WERI-Rb-1 (cell line): ENCODE data around the gene TPRN.

ENCODE experiments used
- DNase-seq: peaks from one replicate; pipeline ENCODE4 v3.0.0-alpha.2; 2020
- H3K27ac ChIP-seq: fragments of 250-450 bp; sonication (Bioruptor Pico); 2 replicates; pipeline ENCODE4 v1.5.1; 2020; ENCODE audit warnings: mild to moderate bottlenecking, moderate library complexity
- H3K27me3 ChIP-seq: fragments of 250-450 bp; sonication (Bioruptor Pico); 2 replicates; pipeline ENCODE4 v1.5.1; 2021; ENCODE audit warnings: mild to moderate bottlenecking, low read depth, moderate library complexity; ENCODE audit not compliant: insufficient read depth, severe bottlenecking
- H3K36me3 ChIP-seq: fragments of 250-450 bp; sonication (Bioruptor Pico); 2 replicates; pipeline ENCODE4 v1.5.1; 2020; ENCODE audit warnings: mild to moderate bottlenecking, moderate library complexity
- H3K4me3 ChIP-seq: 2 replicates; pipeline ENCODE4 v1.5.1; 2011; ENCODE audit warnings: low read depth, mild to moderate bottlenecking, control low read depth, low read length
- H3K9me3 ChIP-seq: fragments of 250-450 bp; sonication (Bioruptor Pico); 2 replicates; pipeline ENCODE4 v1.5.1; 2021; ENCODE audit warnings: mild to moderate bottlenecking, moderate library complexity; ENCODE audit not compliant: severe bottlenecking
- TF ChIP-seq, protein P1 (sequence below): IDR thresholded peaks from 2 replicates; pipeline ENCODE4 v1.5.1; 2011; ENCODE audit warnings: low read depth, mild to moderate bottlenecking, control low read depth, inconsistent platforms, low read length

The TPRN gene

DNA sequence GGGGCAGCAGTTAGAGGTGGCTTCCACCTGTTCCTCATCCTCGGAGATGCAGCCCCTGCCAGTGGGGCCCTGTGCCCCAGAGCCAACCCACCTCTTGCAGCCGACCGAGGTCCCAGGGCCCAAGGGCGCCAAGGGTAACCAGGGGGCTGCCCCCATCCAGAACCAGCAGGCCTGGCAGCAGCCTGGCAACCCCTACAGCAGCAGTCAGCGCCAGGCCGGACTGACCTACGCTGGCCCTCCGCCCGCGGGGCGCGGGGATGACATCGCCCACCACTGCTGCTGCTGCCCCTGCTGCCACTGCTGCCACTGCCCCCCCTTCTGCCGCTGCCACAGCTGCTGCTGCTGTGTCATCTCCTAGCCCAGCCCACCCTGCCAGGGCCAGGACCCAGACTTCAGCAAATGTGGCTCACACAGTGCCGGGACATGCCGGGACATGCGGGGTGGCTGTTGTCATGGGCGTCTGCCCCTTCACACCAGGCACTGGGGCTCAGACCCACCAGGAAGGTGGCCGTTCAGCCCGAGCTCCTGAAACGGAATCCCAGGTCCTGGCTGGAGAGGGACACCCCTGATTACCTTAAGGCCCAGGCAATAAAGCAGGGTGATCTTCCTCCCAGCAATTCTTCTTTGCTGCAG lies 25.3 kb upstream of the TPRN start:
- TF ChIP-seq, protein P1, sequence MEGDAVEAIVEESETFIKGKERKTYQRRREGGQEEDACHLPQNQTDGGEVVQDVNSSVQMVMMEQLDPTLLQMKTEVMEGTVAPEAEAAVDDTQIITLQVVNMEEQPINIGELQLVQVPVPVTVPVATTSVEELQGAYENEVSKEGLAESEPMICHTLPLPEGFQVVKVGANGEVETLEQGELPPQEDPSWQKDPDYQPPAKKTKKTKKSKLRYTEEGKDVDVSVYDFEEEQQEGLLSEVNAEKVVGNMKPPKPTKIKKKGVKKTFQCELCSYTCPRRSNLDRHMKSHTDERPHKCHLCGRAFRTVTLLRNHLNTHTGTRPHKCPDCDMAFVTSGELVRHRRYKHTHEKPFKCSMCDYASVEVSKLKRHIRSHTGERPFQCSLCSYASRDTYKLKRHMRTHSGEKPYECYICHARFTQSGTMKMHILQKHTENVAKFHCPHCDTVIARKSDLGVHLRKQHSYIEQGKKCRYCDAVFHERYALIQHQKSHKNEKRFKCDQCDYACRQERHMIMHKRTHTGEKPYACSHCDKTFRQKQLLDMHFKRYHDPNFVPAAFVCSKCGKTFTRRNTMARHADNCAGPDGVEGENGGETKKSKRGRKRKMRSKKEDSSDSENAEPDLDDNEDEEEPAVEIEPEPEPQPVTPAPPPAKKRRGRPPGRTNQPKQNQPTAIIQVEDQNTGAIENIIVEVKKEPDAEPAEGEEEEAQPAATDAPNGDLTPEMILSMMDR = no peak
- H3K9me3 ChIP-seq = no peaks in the 10 kb centered on the region
- DNase-seq = no peak
- no peak overlapping the region for H3K27ac ChIP-seq
- no peaks in the 10 kb centered on the region for H3K36me3 ChIP-seq
- no peak overlapping the region for H3K4me3 ChIP-seq
- no peaks in the 10 kb centered on the region for H3K27me3 ChIP-seq

DNA sequence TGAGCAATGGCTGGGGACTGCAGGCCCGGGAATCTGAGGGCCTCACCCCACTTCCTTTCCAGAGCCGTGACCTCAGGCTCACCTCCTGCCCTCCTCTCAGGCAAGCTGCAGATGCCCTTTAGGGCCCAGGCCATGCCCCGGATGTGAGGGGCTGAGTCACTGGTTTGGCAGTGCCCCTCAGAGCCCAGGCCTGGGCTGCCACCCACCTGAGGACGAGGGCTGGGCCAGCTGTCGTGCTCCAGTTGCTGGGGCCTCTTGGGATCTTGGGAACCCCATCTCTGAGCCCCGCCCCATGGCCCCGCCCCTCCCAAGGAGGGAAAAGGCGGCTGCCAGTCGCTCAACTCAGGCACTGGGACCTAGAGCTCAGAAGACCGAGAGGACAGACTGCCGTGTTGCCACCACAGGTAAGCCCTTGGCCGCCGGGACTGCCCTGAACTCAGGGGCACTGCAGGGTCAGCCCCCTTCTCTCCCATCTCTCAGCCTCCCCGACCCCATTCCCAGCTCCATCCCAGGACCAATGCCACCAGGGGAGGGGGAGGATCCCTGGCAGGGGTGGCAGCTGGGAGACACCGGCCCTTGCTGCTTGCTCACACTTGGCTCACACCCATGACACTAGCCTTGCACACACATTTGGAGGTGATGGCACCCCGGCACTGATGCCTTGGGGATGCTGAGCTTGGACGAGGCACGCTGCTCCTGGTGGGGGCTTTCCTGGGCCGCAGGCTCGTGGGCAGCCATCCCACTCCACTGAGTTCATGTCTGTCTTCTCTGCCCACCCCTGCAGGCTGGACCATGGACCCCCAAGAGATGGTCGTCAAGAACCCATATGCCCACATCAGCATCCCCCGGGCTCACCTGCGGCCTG lies 24.5 kb upstream of the TPRN start, which contains the start of gene CYSRT1:
Gene CYSRT1, plus strand, starts transcription at position 345 of the 865 bp plus-strand sequence. Its CDS starts 448 bp downstream, at position 793.
- no peak for DNase-seq
- TF ChIP-seq, protein P1 = no peak
- Histone ChIP-seq H3K27me3 (no peaks in the 10 kb centered on the region), H3K4me3 (peak within 1 kb of the TSS; percentile 66), H3K27ac (no peak within 1 kb of the TSS), H3K9me3 (no peaks in the 10 kb centered on the region), H3K36me3 (no peaks in the 10 kb centered on the region)

DNA sequence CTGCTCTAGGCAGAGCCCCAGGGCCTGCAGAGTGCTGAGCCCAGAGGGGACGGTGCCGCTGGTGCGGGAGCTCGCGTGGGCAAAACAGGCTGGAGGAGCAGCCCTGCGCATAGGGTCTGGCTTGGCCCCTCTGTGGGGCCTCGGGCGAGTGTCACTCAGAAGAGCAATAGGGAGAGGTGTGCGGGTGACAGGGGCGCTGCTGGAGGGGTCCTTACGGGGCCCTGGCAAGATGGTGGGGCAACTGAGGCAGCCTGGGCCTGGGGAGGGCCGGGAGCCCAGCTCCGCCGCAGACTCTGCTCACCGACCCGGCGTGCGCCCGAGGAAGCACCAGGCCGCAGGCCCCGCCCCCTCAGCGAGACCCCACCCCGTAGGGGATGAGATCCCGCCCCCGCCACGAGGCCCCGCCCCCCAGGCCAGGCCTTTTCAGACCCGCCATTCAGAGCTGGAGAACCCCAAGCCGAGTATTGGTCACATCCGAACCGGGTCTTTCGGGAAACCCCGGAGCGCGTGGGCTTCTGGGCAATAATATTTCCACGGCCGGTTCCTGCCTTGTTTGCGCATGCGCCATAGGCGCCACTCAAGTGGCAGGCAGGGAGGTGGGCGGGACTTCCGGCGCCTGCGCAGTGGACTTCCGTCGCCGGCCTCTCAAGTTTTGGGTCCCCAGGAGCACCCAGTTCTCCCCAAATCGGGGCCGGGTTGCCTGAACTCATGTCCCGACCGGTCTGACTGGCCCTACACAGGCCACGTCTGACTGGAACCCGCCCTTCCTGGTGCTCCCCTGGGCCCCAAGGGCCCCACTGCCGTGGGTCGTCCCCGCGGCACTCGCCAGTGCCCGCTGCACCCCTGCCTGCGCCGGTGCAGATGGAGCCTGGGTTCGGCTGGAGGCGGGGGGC lies 22.8 kb upstream of the TPRN start:
- Histone ChIP-seq H3K4me3 (peak overlapping the region; percentile 66), H3K27me3 (no peaks in the 10 kb centered on the region), H3K36me3 (no peaks in the 10 kb centered on the region), H3K27ac (peak overlapping the region; percentile 51), H3K9me3 (no peaks in the 10 kb centered on the region)
- DNase-seq = peak; percentile 93
- TF ChIP-seq, protein P1 = no peak

DNA sequence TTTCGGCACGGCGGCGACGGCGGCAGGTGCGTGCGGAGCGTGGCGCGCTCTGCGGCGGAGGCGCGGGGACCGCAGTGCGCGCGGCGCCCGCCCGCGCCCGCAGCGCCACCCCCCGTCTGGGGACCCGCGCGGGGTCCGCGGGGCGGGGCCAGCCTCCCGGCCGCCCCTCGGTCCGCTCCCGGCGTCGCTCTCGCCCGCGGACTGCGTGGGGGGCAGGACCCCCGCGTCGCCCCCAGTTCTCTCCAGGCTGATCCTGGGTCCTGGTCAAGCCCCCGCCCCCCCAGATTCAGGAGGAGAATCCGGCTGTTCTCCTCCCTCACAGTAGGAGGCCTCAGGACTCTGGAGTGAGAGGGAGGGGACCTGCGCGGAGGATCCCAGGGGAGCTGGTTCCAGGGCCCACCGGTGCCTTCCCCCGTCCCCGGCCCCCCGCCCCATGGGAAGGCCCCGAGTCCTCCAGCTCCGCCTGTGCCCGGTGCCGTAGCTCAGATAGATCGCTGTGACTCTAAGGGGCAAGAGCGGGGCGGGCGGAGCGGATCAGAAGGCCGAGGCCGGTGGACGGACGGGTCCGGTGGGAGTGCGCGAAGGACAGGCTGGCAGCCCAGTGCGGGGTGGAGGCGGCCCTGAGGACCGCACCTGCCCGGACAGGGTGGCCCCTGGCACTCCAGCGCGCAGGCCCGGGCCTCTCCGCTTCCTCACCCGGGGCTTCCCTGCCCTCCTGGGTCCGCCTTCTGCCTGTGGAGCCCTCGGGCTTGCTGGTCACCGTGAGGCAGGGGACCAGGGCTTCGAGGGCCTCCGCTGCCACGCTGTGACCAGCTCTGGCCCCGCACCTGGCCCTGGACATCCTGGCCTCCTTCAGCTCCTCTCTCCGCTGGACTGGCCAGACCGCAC lies 21.9 kb upstream of the TPRN start, which contains the start of gene RNF208:
Gene RNF208, minus strand, starts transcription at position 51 of the 888 bp plus-strand sequence. CDS start 1,028 bp downstream, outside the sequence.
- H3K27ac ChIP-seq = peak within 1 kb of the TSS; percentile 28; the same call in 1 of the 2 replicates
- DNase-seq = peak; percentile 23
- H3K9me3 ChIP-seq = no peaks in the 10 kb centered on the region
- H3K36me3 ChIP-seq = no peaks in the 10 kb centered on the region
- TF ChIP-seq, protein P1 = no peak
- peak within 1 kb of the TSS; percentile 49 for H3K4me3 ChIP-seq
- no peaks in the 10 kb centered on the region for H3K27me3 ChIP-seq
